Endodermal cell (in vitro differentiated cells): ENCODE measurements around the gene CCDC88C. TPM values are rescaled to one million over a fixed set of nuclear protein-coding genes. Genes with fewer than 3 reads are reported as not detected.

Experiments used
- DNase-seq: peaks from one replicate; pipeline ENCODE4 v3.0.0-alpha.2; 2017
- H3K27ac ChIP-seq: 2 replicates; pipeline ENCODE4 v1.5.1; 2013; ENCODE audit warnings: mild to moderate bottlenecking, low read depth, low read length, moderate library complexity
- H3K27me3 ChIP-seq: 2 replicates; pipeline ENCODE4 v1.6.1; 2013; ENCODE audit warnings: mild to moderate bottlenecking, low read length, moderate library complexity; ENCODE audit not compliant: insufficient read depth, control insufficient read depth, poor library complexity, severe bottlenecking
- H3K36me3 ChIP-seq: 2 replicates; pipeline ENCODE4 v1.7.0; 2013; ENCODE audit warnings: mild to moderate bottlenecking, low read length, moderate library complexity; ENCODE audit not compliant: control insufficient read depth, insufficient read depth
- H3K4me1 ChIP-seq: one replicate; pipeline ENCODE4 v1.7.0; 2013; ENCODE audit warnings: low read length; ENCODE audit not compliant: control insufficient read depth, insufficient read depth
- H3K4me3 ChIP-seq: 2 replicates; pipeline ENCODE4 v1.5.1; 2013; ENCODE audit warnings: mild to moderate bottlenecking, low read length, moderate library complexity
- H3K9ac ChIP-seq: 2 replicates; pipeline ENCODE4 v1.6.1; 2013; ENCODE audit warnings: mild to moderate bottlenecking, low read length, moderate library complexity; ENCODE audit not compliant: poor library complexity, severe bottlenecking; ENCODE audit errors: extremely low read depth
- H3K9me3 ChIP-seq: 2 replicates; pipeline ENCODE4 v1.6.1; 2013; ENCODE audit warnings: mild to moderate bottlenecking, low read length, moderate library complexity; ENCODE audit not compliant: control insufficient read depth
- H3K27ac Mint-ChIP-seq: 2 replicates; pipeline ENCODE4 v1.8.0; 2020; ENCODE audit warnings: mixed read lengths
- H3K27me3 Mint-ChIP-seq: 2 replicates; pipeline ENCODE4 v1.8.0; 2021; ENCODE audit warnings: mild to moderate bottlenecking, mixed read lengths; ENCODE audit not compliant: insufficient read depth
- H3K36me3 Mint-ChIP-seq: 2 replicates; pipeline ENCODE4 v1.8.0; 2020; ENCODE audit warnings: low read depth, mixed read lengths
- H3K4me1 Mint-ChIP-seq: 2 replicates; pipeline ENCODE4 v1.8.0; 2020; ENCODE audit warnings: mixed read lengths
- H3K4me3 Mint-ChIP-seq: 2 replicates; pipeline ENCODE4 v1.8.0; 2020; ENCODE audit warnings: mild to moderate bottlenecking, moderate library complexity, mixed read lengths
- H3K9me3 Mint-ChIP-seq: 2 replicates; pipeline ENCODE4 v1.8.0; 2020; ENCODE audit warnings: mild to moderate bottlenecking, mixed read lengths
- CTCF ChIP-seq: fragments of 200-600 bp; sonication (generic); conservative IDR thresholded peaks from 2 replicates; pipeline ENCODE4 v1.5.0; 2021; ENCODE audit warnings: antibody characterized with exemption, mild to moderate bottlenecking
- WGBS, 2 experiments: methylation state at CpG; one replicate each; pipeline versions ENCODE4 v1.1.5 to v1.1.7; 2013; ENCODE audit warnings: missing lambda C conversion rate in 2 of 2, mixed read lengths in 1 of 2; ENCODE audit not compliant: insufficient coverage in 1 of 2, insufficient read length in 1 of 2; 5-methylcytosine and 5-hydroxymethylcytosine counted together
- total RNA-seq, 2 donors: library from RNA; stranded (reverse); fragmentation: NEBNext Ultra II Directional in 1 of 2; extraction: Animal tissue kit (Norgen Biotek cat#: 25700) in 1 of 2; gene quantifications; 2 replicates in 1 of 2; 3 replicates in 1 of 2; pipeline ENCODE4 v1.2.1, GENCODE V29; 2021

CCDC88C gene
- total RNA-seq, 2 donors from 2014 or later = 50.0 to 50.5 TPM

GRCh38 chr14:91283666-91284065 lies 134.0 kb downstream of the CCDC88C start:
- no peak for DNase-seq
- Mint-ChIP-seq H3K27ac (peak overlapping the region; percentile 35), H3K9me3 (no peaks in the 10 kb centered on the region), H3K36me3 (peaks cover 49% of the 10 kb centered on the region), H3K4me3 (no peak overlapping the region), H3K27me3 (no peaks in the 10 kb centered on the region), H3K4me1 (peaks cover 5% of the 10 kb centered on the region)
- WGBS, 2 experiments = 86 to 96% methylated on average over 2 to 4 of the region's 4 CpGs
- Histone ChIP-seq H3K27me3 (no peaks in the 10 kb centered on the region), H3K36me3 (peaks cover 54% of the 10 kb centered on the region), H3K9me3 (no peaks in the 10 kb centered on the region), H3K27ac (no peak overlapping the region), H3K9ac (no peak overlapping the region), H3K4me3 (no peak overlapping the region), H3K4me1 (no peaks in the 10 kb centered on the region)
- TF ChIP-seq CTCF = no peak

GRCh38 chr14:91282954-91283645 lies 134.5 kb downstream of the CCDC88C start:
- H3K9me3 Mint-ChIP-seq = no peaks in the 10 kb centered on the region
- H3K9ac ChIP-seq = no peak overlapping the region
- DNase-seq = no peak
- peaks cover 54% of the 10 kb centered on the region for H3K36me3 ChIP-seq
- H3K4me3 ChIP-seq = no peak overlapping the region
- H3K27ac ChIP-seq = no peak overlapping the region
- TF ChIP-seq CTCF = no peak
- H3K4me3 Mint-ChIP-seq = no peak overlapping the region
- peaks cover 50% of the 10 kb centered on the region for H3K36me3 Mint-ChIP-seq
- no peaks in the 10 kb centered on the region for H3K9me3 ChIP-seq
- H3K27me3 ChIP-seq = no peaks in the 10 kb centered on the region
- peak overlapping the region; percentile 35 for H3K27ac Mint-ChIP-seq
- H3K4me1 ChIP-seq = no peaks in the 10 kb centered on the region
- H3K4me1 Mint-ChIP-seq = peaks cover 5% of the 10 kb centered on the region
- no peaks in the 10 kb centered on the region for H3K27me3 Mint-ChIP-seq
- WGBS, 2 experiments = 89 to 96% methylated on average over 6 to 14 of the region's 14 CpGs

- H3K9me3 ChIP-seq = no peaks in the 10 kb centered on the region
- no peak overlapping the region for H3K4me3 ChIP-seq
- no peak for TF ChIP-seq CTCF
- DNase-seq = no peak
- Mint-ChIP-seq H3K27ac (no peak overlapping the region), H3K4me1 (no peaks in the 10 kb centered on the region), H3K4me3 (no peak overlapping the region), H3K27me3 (no peaks in the 10 kb centered on the region), H3K9me3 (no peaks in the 10 kb centered on the region), H3K36me3 (peaks cover 62% of the 10 kb centered on the region)
- H3K9ac ChIP-seq = no peak overlapping the region
- no peak overlapping the region for H3K27ac ChIP-seq
- no peaks in the 10 kb centered on the region for H3K4me1 ChIP-seq
- peaks cover 64% of the 10 kb centered on the region for H3K36me3 ChIP-seq
- 94 to 95% methylated on average over 5 to 9 of the region's 9 CpGs for WGBS, 2 experiments
- H3K27me3 ChIP-seq = no peaks in the 10 kb centered on the region
Measured at GRCh38 chr14:91281346-91281745, 136.3 kb downstream of the CCDC88C start.
